ENCODE results near the gene NEDD4L.
A peak's percentile ranks its signal among the peaks of the same experiment; 100 is the strongest.
"Not testable (repeated sequence)": the region's sequence is repeated elsewhere in the genome, so short reads cannot be mapped to it uniquely, and the experiment has no call there.

Gene NEDD4L

DNA sequence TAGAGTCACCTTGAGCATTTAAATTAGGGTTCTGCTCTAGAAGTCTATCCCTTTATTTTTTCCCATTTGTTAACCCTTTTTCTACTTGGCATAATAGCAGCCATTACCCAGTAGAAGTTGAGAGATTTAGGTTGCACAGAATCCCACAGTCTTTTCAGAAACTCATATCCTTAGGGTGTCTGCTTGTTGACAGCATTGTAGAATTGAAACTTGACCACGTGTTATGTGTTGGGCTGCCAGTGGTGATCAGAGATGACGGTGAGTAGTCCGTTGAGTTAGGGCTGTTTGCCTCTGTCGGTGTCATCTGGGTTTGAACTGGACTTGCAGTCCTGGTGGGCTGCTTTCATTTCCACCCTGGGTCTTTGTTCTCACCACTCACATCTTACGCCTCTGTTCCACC lies 114.4 kb downstream of the NEDD4L start:
- no peak for DNase-seq

DNA sequence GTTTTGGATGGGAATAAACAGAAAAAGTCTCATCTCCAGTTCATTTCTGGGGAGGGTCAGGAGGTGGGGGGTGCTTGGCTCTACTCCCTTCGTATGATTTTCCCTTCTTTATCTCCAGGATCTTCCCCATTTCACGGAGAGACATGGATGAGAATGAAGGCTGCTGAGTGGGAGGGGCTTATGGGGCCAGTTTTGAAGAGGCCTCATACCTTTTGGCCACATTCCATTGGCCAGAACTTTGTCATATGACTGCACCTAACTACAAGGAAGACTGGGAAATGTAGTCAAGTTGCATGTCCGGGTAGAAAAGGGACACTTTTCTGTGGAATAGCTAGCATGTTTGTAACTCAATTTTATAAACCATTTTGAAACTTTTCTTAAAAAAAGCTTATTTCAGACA lies 117.6 kb downstream of the NEDD4L start:
- DNase-seq: no peak

DNA sequence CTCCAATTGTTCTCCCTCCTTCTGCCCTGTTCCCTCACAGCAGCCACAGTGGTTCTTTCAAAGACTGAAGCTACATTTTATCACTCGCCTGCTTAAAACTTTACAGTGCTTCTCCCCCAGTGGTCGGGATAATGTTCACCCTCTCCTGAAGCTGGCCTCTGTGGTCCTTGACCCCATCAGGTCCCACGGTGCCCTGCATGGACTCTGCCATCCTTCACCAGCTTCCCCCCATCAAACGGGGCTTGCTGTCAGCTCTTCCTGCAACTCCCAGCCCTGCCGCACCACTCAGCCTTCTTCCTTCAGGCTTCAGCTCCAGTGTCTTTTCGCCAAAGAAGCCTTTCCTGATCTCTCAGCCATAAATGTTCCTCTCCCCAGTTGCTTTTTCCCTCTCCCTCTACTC lies 118.1 kb downstream of the NEDD4L start:
- no peak for DNase-seq

DNA sequence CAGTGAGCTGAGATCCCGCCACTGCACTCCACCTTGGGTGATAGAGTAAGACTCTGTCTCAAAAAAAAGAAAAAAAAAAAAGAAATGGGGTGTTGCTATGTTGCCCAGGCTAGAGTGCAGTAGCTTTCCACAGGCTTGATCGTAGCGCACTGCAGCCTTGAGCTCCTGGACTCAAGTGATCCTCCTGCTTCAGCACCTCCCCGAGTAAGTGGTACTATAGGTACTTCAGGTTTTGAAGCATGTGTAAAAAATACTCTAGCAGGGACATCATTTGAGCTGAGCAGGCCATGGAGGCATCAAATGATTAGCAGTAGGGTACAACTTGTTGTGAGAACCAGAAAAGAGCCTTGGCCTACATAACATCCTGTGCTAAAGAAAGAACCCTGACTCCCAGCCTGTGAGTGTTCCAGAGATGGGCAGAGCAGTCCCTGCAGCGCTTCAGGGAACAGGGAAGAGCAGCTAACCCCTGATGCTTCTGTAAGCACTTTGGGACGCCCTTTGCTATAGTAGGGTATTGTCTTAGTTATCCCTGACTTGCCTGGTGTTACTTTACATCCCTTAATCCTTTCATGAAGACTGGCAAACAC lies 119.1 kb downstream of the NEDD4L start:
- no peak for DNase-seq

DNA sequence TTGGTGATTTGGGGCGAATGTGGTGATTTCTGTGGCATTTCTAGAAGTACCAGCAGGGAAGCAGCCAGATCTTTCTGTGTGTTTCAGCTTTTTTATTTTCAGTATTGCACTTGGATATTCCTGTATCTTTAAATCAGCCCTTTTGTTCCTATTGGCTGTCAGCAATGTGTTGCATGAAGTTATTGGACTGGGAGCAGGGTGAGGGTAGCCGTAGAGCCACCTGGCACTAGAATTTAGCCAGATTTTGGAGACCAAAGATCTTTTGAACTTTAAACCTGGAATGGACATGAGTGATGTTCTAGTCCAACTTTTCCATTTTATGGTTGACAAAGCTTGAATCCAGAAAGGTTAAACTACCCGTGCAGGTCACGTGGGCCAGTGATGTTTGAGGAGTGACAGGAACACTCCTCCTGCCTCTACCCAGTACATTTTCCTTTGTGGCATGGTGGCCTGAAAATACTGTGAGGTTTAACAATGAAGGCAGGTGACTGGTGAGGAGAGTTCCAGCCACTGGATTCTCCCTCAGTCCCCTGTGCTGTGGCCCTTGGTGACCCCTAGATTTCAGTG lies 122.3 kb downstream of the NEDD4L start:
- DNase-seq: no peak

DNA sequence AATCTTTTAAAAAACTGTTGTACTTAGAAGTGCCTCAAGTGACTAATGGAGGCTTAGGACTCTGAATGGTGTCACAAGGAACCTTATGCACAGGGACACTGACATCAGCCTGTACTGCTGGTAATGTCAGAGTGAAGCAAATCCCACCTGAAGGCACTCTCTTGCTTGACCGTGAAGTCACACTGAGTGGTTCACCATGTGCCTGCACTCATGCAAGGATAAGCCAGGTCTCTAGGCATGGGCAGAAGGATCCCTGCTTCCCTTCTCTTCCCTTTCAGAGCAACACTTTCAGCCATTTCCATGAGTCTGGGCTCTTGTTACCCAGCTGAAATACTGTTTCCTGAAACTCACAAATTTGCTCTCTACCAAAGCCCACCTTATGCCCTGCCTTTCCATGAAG lies 123.0 kb downstream of the NEDD4L start:
- no peak for DNase-seq

DNA sequence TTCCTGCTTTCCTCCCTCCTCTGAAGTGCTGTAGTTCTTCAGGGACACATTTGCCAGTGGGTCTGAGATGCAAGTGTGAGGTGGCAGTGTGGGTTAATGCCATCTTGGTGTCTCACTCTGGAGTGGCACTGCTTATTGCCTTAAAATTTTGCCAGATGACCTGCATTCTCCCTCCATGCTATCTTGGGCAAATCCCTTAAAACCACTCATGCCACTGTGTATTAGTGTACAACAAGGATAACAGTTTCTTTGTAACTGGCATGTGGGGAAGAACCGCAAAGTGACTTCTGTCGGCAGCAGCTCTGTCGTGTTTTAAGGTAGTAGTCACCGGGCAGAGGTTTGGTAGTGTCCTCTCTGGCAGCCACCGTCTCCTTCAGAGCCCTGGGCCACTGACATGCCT lies 124.2 kb downstream of the NEDD4L start:
- DNase-seq: no peak

DNA sequence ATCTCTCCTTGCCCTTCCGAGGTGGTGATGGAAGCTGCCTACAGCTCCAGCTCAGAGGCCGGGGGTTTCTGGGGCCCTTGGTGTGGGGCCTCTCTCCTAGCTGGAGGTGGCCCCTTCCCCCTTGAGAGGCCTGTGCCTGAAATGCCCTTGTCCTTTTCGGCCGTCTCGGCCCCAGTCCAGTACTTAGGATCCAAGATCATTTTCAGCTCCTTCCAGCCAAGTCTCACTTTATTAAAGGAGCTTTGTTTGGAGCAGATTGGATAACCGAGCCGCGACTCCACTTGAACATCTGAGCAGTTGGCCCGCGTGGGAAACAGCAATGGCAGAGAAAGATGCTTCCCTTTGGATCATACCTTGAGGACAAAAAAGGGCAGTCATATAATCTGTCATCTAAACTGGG lies 125.0 kb downstream of the NEDD4L start:
- DNase-seq: no peak

DNA sequence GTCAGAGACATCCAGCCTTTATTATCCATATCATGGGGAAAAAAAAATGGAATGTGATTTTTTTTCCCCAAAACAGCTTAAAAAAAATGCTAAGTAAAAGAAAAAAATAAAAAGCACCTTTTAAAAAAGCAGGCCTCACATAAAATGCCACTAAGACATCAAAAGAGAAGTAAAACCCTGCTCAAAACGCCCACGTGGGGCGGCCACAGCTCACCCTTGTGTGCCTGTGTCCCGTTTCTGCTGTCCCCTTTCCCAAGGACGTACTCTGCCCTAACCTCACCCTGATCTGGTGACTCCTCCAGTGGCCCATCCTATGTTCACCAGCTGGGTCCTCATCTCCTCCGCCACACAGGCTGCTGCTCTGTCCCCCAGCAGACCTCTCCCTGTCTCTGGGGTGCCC lies 125.4 kb downstream of the NEDD4L start:
- no peak for DNase-seq

DNA sequence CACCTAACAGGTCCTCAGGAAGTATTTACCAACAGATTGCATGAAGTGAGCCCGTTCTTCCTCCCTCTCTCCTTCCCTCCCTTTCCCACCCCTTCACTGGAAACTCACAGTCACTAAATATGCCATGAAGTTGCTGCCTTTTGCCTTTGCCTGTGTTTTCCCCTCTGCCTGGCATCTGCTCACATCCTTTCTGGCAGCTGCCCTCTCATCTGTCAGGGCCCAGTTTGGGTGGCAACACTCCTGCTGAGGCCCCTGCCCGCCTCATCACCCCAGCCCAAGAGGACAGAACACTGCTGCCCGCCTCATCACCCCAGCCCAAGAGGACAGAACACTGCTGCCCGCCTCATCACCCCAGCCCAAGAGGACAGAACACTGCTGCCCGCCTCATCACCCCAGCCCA lies 126.0 kb downstream of the NEDD4L start:
- DNase-seq: not testable (repeated sequence)

DNA sequence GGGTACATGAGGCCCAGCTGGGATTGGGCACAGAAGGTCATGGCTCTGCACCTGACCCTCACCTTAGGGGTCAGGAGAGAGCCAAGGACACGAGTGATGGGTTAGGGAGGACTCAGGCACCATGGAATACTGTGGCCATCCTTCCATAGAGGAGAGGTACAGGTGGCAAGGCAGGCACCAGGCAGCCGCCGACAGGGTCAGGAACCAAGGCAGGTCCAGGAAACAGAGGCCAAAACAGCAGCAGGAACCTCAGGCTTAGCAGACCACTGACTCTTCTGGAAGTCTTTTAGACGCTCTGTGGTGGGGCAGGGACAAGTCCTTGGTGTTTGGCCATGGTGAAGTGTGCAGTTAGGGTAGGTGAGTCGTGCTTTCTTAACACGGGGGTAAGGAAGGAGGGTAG lies 128.0 kb downstream of the NEDD4L start:
- no peak for DNase-seq

DNA sequence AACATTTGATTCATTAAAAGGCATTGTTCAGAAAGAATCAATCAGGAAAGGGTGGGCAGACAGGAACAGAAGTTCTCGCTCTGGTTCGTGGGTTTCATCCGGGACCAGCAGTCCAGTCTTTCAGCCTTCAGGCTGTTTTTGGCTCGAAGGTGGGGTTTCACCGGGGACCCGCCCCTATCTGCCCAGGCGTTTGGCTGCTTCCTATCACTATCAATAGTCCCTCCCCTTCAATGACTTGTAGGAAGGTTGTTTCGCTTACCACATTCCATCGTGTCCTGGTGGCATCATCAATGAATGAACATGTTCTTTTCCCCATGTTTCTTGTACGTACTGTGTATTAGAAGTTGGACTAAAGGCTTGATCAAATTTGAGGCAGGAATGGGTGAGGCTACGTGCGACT lies 130.3 kb downstream of the NEDD4L start:
- no peak for DNase-seq

DNA sequence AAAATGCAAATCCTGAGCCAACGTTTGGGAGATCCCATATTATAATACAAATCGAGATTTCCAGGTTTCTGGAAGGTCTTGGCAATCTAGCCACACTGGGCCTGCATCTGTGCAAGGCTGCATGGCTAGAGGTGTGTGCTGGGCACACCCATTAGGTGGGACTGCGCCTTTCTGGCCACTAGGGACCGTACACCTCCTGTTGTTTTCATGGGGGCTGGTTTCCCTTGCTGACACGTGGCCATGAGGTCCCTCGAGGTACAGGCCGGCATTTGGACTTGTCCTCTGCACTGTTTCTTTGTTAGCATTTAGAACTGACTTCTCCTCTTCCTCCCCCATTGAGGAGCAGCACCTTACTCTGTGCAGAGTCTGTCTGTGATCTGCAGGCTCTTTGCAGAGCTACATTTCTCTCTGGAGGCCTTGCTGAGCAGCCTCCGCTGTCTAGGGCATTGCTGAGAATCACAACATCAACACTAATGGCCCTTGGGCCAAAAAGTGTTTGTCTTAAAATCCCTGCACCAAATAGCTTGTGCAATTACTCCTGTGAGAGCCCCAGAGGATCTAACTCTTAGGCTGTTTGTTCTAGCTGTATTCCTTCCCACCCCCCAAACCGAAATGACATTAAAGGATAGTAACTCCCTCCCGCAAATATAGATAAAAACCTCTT lies 131.2 kb downstream of the NEDD4L start:
- no peak for DNase-seq

DNA sequence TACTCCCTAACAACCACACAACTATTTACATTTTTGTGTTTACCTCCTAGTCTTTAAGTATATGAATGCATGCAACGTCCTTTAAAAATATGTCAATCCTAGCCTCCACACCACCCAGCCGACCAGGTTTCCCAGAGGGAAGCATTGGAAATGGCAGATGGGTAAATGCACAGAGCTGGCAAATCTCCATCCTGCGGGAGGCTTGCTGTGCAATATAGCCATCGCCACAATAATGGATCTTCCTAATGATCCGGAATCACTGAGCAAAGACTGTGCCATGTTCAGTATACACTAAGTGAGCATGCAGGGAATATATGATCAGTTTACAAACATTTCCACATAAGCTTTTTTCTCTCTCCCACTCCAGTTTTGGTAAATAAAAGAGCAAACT lies 131.8 kb downstream of the NEDD4L start:
- DNase-seq: no peak

DNA sequence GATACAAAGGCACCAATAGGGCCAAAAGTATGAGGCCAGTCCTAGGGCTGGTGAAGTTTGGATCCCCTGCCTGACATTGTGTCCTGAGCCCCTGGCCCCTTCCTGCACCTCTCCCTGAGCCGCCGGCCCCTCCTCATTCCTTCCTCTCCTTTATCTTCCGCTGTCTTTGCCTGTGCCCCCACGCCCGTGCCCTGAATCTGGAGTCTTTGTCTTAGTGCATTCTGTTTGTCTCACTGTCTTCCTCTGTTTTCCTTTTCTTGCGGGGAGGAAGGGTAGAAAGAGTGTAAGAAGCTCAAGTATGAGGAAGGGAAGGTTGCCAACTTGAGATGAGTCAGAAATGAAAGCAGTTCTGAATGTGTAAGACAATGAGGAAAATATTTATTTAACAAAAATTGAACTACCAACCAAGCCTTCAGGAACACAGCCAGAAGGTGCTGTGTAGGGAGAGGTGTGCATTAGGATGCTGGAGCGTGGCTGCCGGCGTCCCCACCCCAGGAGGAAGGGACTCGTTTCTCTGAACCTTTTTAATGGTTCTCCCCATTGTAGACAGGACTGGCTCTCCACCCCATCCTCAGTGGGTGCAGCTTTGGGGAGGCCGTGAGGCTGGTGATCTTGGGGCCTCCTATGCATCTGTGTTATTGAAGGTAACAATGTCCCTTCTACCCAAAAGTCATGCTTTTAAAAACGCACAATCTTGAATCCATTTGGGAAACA lies 133.1 kb downstream of the NEDD4L start:
- DNase-seq: no peak

DNA sequence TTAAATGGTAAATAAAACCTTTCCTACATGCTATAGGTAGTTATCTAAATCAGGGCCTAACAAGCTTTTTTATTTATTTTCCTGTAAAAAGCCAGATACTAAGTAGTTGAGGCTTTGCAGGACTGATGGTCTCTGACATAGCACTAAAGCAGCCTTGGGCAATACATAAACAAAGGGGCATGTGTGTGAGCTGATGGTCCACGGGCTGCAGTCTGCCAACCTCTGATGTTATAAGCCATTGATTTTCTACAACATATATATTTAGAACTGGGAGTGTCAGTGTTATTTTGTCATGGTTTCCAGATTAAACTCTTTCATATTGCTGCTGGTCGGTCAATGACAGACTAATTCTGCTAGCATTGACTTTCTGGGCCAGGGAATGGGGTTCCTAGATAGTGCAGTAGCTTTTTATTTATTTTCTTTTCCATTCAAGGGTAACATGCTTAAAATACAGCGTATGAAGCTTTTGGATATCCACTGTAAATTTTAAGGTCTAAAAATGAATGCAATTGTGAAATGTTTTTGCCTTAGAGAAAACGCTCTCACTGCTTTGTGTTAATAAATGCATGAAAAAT lies 134.0 kb downstream of the NEDD4L start:
- no peak for DNase-seq

DNA sequence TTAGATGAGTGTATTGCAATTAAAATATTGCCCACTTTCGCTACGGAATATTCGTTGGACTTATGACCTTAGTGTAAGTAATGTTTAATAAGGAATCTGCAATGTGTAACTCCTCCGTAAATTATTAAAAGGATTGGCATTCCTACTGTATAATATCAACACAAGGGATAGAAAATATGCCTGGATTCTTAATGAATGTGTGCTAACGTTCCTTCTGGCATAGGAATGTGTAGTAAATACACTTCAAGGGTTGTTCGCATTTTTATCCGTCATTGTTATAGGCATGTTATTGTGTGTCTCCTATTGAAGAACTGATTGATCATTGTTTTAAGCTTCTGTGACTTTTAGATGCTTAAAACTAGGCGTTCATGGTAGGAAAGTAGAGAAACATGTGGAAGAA lies 134.5 kb downstream of the NEDD4L start:
- no peak for DNase-seq

DNA sequence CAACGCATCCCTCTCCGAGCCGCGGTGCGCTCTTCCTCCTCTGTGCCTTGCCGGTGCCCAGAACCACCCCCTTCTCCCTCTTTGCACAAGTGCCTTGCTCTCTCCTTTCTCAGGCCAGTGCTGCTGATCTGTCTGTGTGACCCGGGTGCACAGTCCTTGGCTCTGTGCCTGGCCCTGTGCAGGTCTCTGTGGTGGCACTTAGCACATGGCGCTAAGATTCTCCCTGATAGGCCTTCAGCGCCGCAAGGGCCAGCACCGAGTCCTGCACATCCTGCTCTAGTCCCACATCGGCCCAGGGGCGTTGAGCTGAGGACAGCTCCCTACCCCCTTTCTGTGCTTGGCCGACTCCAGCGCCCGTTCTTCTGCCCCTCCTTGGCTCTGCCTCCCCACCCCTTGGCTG lies 136.1 kb downstream of the NEDD4L start:
- DNase-seq: no peak

DNA sequence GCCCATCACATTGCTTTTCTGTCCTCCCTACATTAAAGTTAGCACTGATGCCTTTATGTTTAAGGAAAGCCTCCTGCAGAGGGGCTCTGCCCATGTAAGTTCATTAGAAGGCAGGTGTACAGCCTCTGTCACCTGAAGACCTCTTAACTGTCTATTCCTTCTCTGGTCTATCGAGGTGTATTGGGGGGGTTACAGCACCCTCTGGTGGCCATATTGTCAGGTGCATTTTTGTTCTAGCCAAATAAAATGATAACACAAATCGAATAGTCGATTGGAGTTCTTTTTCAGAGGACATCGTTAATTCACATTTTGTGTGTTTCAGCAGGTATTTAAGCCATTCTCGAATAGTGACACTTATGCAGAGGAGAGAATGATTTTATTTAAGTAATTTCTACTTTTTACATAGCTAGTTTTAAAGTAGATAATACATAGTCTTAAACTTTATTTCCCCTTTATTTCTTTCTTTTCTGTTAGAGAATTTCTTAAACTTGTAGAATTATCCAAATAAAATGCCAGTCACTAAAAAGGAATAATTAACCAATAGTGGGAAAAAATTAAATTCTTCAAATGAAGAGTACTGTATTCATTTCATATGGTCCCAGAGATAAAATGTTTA lies 136.8 kb downstream of the NEDD4L start:
- peak; percentile 65 for DNase-seq

DNA sequence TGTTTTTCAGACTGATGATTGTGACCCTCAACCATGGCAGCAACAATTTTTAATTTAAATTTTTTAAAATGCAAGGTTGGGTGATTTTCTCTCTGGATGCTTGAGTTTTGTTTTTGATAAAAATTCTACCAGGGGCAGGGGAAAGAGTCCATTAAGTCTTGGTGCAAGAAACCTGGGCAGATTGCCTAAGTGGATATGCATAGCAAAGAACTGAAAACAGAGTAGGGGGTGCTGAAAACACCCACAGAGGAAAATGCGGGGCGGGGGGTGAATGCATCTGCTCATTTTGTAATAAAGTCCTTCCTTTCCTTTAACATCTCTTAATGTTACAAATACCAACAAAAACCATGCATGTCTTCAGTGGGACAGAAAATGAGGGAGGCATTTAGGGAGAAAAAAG lies 138.0 kb downstream of the NEDD4L start:
- no peak for DNase-seq

DNA sequence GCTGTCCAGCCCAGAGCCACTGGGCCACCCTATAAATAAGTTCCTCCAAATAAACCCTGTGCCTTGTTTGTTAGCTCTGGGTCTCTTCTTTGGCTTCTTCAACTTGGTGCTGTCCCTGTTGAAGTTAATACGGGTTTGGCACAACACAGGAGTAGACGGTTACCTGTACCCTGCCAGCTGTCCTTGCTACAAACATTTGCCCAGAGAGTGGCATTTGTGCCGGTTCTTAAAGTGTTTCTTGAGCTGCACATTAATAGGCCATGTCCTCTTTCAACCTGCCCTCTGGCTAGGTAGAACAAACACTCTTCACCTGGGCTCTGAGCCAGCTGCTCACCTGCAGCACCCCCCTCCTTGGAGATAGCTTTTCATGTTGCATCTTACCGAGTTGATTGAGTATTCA lies 139.2 kb downstream of the NEDD4L start:
- DNase-seq: no peak

DNA sequence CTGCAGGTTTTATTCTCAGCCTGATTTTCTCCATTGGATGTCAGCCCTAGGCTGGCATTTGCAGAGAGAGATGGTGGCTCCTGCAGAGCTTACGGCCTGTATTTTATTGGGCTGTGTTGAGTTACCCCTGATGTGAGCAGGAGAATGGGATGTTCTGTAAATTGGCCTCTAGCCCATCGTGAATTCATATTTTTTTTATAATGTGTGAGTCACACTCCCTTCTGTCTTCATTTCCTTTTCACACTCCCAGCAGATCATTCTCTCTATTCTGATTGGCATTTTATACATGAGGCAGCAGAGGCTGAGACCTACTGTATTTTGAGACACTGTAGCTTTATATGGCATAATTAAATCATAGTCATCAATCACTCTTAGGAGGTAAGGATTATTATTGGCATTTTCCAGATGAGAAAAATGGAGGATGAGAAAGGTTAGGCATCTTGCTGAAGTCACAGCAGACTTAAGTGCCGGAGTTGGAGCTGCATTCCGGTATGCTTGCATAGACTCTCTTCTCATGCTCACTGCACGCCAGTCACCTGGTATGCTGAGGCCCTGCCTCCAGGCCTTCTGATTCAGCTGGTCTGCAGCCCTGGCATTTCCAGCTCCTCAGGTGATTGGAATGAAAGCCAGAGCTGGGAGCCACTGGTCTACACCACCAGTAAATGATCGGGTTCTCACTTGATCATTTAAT lies 142.4 kb downstream of the NEDD4L start:
- DNase-seq: no peak

DNA sequence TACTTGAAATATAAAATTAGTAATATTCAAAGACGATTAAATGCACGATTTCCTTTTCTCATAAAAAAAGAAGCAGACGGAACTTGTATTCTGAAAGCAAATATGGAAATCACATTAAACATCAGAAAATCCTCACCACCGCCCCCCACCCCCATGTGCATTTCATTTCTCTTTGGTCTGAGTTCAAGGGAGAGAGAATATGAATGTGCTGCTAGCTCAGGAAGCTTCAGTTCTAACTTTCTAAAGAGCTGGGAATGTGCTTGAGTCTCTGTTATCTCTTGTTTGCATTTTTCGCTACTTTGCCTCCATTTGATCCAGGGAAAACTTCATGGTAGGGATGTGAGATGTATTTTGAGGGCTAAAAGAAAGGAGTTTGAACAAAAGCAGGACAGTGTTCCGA lies 143.6 kb downstream of the NEDD4L start:
- no peak for DNase-seq

Measured in CD4-positive, alpha-beta T cell treated with Interleukin-4 for 4 hours (primary cell).